Stimulated activated CD8-positive, alpha-beta memory T cell treated with anti-CD3 and anti-CD28 coated beads, Interleukin-7, amount 100 ng/mL, for 24 hours (primary cell): ENCODE results near the gene MTFR2.

Source experiments
- DNase-seq: peaks from one replicate; pipeline ENCODE4 v3.0.0-alpha.2; 2020; ENCODE audit warnings: low read depth

Gene MTFR2

DNA sequence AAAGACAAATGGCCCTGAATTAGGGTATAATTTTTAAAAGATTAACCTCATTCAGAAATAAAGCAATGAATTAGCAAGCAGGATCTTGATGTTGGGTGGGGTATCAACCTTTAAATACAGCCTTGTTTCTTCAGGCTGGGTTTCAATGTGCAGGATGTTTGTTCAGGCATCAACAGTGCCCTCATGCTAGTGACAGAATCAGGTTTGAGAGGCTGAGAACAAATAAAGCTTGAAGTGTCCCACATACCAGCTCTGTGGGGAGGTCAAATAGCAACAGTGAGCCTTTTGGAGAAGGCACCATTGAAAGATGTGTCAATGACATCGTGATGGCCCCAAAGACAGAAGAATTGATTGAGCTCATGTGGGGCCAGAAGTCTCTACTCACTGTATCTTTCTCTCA, 68.2 kb downstream of the MTFR2 start:
- DNase-seq, result no peak

DNA sequence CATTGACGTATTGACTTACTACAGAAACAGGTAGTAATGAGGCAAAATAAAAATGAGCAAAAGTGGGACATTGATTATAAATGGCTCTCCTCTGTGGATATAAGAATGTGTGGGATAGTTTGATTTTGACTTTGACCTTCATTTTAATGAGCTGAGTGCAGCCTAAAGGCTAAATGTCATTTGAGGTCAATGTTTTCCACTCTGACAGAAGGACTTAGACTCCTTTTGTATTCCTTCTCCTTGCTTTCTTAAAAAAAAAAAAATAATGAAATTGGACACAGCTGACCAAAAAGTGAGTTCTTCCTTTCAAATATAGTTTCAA, 68.6 kb downstream of the MTFR2 start:
- no peak for DNase-seq
